Natural killer cell treated with Interleukin-12 subunit alpha and Interleukin-12 subunit beta and Interleukin-15 and Interleukin-18, amount 100 ng/mL, for 72 hours (primary cell): ENCODE measurements around the gene HOXB6. TPM values are rescaled to one million over a fixed set of nuclear protein-coding genes. Genes with fewer than 3 reads are reported as not detected.

Experiments
- ATAC-seq, 2 donors: fragments of 150-1000 bp; cut with Tn5 transposase in 1 of 2; sonication (Bioruptor Pico), chemical (Tn5 transposase) in 1 of 2; 2 replicates each; pipeline ENCODE4 v1.10.0; 2021
- DNase-seq: peaks from one replicate; pipeline ENCODE4 v3.0.0; 2022; ENCODE audit warnings: low spot score
- H3K27ac Mint-ChIP-seq, 2 donors: 1 replicate in 1 of 2; 2 replicates in 1 of 2; pipeline ENCODE4 v1.8.0; 2022; ENCODE audit warnings: mixed read lengths in 2 of 2, mild to moderate bottlenecking in 1 of 2, moderate library complexity in 1 of 2
- H3K27me3 Mint-ChIP-seq, 2 donors: 1 replicate in 1 of 2; 2 replicates in 1 of 2; pipeline ENCODE4 v1.8.0; 2022; ENCODE audit warnings: mixed read lengths in 2 of 2
- H3K36me3 Mint-ChIP-seq: one replicate; pipeline ENCODE4 v1.8.0; 2022; ENCODE audit warnings: mixed read lengths
- H3K4me1 Mint-ChIP-seq, 2 donors: 1 replicate in 1 of 2; 2 replicates in 1 of 2; pipeline ENCODE4 v1.8.0; 2022; ENCODE audit warnings: low read depth in 2 of 2, mixed read lengths in 2 of 2, mild to moderate bottlenecking in 1 of 2
- H3K4me3 Mint-ChIP-seq: one replicate; pipeline ENCODE4 v1.8.0; 2022; ENCODE audit warnings: mixed read lengths
- H3K9me3 Mint-ChIP-seq: 2 replicates; pipeline ENCODE4 v1.8.0; 2022; ENCODE audit warnings: mixed read lengths
- total RNA-seq, 2 donors: library from RNA; stranded (reverse); gene quantifications; one replicate each; pipeline ENCODE4 v1.2.3, GENCODE V29; 2022

The HOXB6 gene
- total RNA-seq = 1 to 10 TPM; 1.9 to 2.2 TPM

- ATAC-seq = no peak
- H3K4me1 Mint-ChIP-seq = peaks cover 6 to 8% of the 10 kb centered on the region in 2 donors
- no peak for DNase-seq
- no peaks in the 10 kb centered on the region for H3K36me3 Mint-ChIP-seq
- H3K9me3 Mint-ChIP-seq = no peaks in the 10 kb centered on the region
- peaks cover 40 to 49% of the 10 kb centered on the region in 2 donors for H3K27me3 Mint-ChIP-seq
- peak within 1 kb of the TSS; percentile 52 for H3K4me3 Mint-ChIP-seq
- H3K27ac Mint-ChIP-seq = no peak within 1 kb of the TSS
Measured at GRCh38 chr17:48604770-48605329, at the start of gene HOXB6. HOXB6 (minus strand) TSS chr17:48604986; CDS start chr17:48598150, 6,836 bp downstream.

GRCh38 chr17:48649741-48650140 is 45.0 kb upstream of the HOXB6 start:
- Mint-ChIP-seq H3K27ac (no peak overlapping the region), H3K9me3 (no peaks in the 10 kb centered on the region), H3K4me3 (no peak overlapping the region), H3K36me3 (no peaks in the 10 kb centered on the region), H3K27me3 (peaks cover 3 to 25% of the 10 kb centered on the region in 2 donors), H3K4me1 (peaks cover 18 to 25% of the 10 kb centered on the region in 2 donors)
- DNase-seq (no peak), ATAC-seq (no peak)

DNA sequence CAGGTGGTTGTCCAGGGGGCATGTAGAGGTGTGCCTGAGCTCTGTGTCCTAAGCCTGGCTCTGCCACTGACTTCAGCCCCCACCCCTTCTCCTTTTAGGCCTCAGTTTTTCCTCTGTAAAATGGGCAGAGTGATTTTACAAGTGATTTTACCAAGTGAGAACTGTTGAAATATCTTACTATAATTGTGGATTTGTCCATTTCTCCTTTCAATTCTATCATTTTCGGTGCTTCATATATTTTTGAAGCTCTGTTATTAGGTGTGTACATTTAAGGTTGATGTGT is 43.1 kb upstream of the HOXB6 start:
- Mint-ChIP-seq H3K27me3 (peaks cover 18 to 38% of the 10 kb centered on the region in 2 donors), H3K27ac (no peak overlapping the region), H3K4me1 (peaks cover 18 to 25% of the 10 kb centered on the region in 2 donors), H3K36me3 (no peaks in the 10 kb centered on the region), H3K9me3 (no peaks in the 10 kb centered on the region), H3K4me3 (peak overlapping the region; percentile 90)
- no peak for DNase-seq
- ATAC-seq = no peak

- Mint-ChIP-seq H3K36me3 (no peaks in the 10 kb centered on the region), H3K9me3 (no peaks in the 10 kb centered on the region), H3K4me1 (peaks cover 17 to 22% of the 10 kb centered on the region in 2 donors), H3K27me3 (peaks cover 20 to 43% of the 10 kb centered on the region in 2 donors), H3K27ac (peak overlapping the region in 1 of 2 donors; percentile 36), H3K4me3 (peak overlapping the region; percentile 90)
- DNase-seq (no peak), ATAC-seq (peak; percentile 55 to 76)
Measured at GRCh38 chr17:48647103-48647962, 42.5 kb upstream of the HOXB6 start.

DNA sequence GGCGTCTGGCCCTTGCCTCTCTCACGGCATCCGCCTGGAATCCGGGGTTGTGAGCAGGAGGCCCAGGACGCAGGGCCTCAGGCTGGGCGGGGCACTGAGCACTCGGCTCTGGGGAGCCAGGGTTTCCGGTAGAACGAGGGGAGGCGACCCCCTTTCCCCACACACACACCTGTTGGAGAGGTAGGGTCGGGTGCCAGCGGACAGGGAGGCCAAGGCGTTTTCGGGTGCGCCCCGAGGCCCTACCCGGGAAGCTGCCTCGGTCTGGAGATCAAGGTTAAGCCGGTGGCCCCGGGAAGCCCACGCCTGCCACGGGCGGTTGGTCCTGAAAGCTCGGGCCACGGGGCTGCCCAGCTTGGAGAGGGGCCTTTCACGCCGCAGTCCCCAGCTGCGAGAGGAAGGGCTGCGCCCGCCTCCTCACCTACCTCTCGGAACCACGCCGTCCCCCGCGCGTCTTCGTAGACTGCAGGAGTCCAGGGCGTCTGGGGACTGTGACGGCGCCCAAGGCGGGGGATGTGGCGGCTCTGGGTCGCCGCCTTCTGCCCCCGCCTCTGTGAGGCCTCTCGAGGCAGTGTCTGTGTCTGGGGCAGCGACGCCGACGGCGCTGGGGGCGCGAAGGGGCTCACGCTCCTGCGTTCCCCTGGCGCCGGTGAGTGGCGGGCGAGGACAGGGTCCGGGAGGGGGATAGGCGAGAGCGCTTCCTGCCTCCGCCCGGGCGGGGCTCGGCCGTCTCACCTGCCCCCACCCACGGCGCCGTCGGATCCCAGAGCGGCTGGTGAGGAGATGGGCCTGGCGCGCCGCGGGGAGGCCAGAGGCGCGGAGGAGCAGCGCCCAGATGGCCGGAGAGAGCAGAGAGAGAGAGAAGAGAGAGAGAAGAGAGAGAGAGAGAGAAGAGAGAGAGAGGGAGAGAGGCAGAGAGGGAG is 41.7 kb upstream of the HOXB6 start:
- Mint-ChIP-seq H3K36me3 (no peaks in the 10 kb centered on the region), H3K4me3 (peak overlapping the region; percentile 90), H3K9me3 (no peaks in the 10 kb centered on the region), H3K27me3 (peaks cover 27 to 49% of the 10 kb centered on the region in 2 donors), H3K27ac (peak overlapping the region in 1 of 2 donors; percentile 36), H3K4me1 (peaks cover 16 to 23% of the 10 kb centered on the region in 2 donors)
- peak; percentile 66 to 78 for ATAC-seq
- DNase-seq = no peak

DNA sequence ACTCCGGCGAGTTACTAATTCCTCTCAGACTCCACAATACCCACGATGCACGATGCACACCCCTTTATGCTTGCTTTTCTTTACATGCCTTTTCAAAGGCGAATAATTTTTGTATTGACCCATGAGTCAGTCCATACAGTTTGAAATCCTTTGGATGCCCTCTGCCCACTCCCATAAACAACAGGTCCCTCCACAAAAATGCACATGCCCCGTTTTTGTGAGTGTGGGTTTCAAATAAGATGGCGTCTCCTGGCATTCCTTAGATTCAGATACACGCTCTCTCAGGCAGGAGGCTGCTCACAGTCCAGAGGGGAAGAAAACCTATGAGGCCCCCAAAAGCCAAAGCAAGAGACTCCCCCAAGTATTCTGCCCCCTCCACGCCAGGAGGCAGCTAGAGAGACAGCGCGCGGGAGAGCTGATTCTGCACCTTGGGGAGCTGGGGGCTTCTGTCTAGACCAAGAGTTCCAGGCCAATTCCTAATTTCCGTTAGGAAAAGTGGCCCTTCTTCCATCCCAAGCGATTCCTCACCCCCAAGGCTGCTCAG is 40.9 kb upstream of the HOXB6 start:
- Mint-ChIP-seq H3K4me3 (peak overlapping the region; percentile 90), H3K27ac (peak overlapping the region in 1 of 2 donors; percentile 1)

DNA sequence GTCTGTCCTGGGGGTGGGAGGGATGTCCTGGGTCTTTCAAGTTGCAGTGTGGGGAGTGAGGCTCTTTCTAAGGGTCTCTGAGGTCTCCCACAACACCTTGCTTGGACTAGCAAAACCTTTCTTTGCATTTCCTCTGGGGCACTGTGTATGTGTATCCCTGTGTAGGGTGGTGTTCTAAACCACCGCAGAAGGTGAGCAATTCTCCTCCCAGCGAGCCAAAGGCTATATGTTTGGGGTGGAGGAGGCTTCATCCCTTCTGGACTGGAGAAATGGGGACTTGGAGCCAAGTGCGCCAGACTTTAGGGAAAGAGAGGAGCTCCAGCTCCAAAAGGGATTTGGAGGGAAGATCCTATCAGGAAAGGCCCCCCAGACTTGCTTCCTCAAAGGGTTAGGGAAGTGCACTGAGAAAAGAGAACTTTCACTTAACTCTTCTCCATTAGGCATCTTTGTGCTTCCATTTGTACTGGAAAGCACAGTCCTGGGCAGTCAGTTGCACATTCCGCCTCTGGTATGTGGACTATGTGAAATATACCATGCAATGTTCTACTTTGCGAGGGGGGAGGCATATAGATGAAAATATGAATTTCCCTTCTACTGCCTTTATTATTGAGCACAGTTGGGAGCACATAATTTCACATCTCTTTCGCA is 40.2 kb upstream of the HOXB6 start:
- Mint-ChIP-seq H3K4me3 (peak overlapping the region; percentile 90), H3K9me3 (no peaks in the 10 kb centered on the region)

More for the DNA sequence above, 40.9 kb upstream of the HOXB6 start:
- Mint-ChIP-seq H3K9me3 (no peaks in the 10 kb centered on the region), H3K27me3 (peaks cover 34 to 55% of the 10 kb centered on the region in 2 donors), H3K4me1 (peaks cover 19 to 26% of the 10 kb centered on the region in 2 donors), H3K36me3 (no peaks in the 10 kb centered on the region)
- ATAC-seq (no peak), DNase-seq (no peak)

GRCh38 chr17:48644159-48644558 is 39.4 kb upstream of the HOXB6 start:
- Mint-ChIP-seq H3K27me3 (peaks cover 37 to 55% of the 10 kb centered on the region in 2 donors), H3K4me1 (peaks cover 19 to 26% of the 10 kb centered on the region in 2 donors), H3K9me3 (no peaks in the 10 kb centered on the region), H3K36me3 (no peaks in the 10 kb centered on the region), H3K27ac (no peak overlapping the region), H3K4me3 (no peak overlapping the region)
- DNase-seq = no peak
- ATAC-seq = no peak

More for the DNA sequence above, 40.2 kb upstream of the HOXB6 start:
- DNase-seq = no peak
- no peak for ATAC-seq
- Mint-ChIP-seq H3K27me3 (peaks cover 37 to 54% of the 10 kb centered on the region in 2 donors), H3K36me3 (no peaks in the 10 kb centered on the region), H3K27ac (peak overlapping the region in 1 of 2 donors; percentile 1), H3K4me1 (peaks cover 19 to 26% of the 10 kb centered on the region in 2 donors)

- Mint-ChIP-seq H3K27ac (no peak overlapping the region), H3K9me3 (no peaks in the 10 kb centered on the region), H3K4me1 (peaks cover 19 to 26% of the 10 kb centered on the region in 2 donors), H3K27me3 (peaks cover 37 to 55% of the 10 kb centered on the region in 2 donors), H3K4me3 (no peak overlapping the region), H3K36me3 (no peaks in the 10 kb centered on the region)
- DNase-seq = no peak
- ATAC-seq = no peak
Measured at GRCh38 chr17:48643697-48644012, 38.9 kb upstream of the HOXB6 start.

DNA sequence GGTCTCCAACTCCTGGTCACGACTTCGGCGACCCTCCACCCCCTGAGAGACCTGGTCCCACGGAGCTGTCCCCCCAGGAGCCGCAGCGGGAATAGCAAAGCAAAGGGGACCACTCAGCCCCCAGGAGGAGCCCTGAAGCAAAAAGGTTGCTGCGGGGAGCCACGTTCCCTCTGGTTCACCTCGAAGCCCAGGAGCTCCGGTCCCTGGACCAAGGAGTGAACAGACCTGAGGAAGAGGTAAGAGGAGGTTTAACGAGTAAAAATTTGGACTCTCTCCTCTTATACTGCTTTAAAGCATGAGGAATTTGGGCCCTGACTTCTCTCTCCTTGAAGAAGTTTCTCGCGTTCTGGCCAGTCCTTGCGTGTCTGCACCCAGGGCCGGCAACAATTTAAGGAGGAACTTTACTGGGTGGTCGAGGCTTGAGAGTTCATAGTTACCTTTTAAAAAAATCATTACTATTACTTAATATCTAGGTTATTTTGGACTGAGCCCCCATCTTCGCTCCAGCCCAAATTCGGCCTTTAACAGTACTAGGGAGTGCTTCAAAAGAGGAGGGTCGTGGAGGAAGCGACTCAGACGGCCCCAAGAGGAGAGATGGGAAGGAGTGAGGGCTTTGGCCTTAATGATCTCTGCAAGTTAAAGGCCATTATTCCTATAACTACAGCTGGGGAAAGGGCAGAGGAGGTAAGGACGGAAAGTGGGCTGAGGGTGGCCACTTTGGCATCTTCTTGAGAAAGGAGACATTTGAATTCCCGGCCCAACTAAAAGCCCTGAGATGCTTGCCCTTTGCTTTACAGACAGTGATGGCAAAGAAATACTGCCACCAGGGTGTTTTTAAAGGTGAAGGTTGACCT is 38.3 kb upstream of the HOXB6 start:
- DNase-seq = no peak
- Mint-ChIP-seq H3K27me3 (peaks cover 42 to 58% of the 10 kb centered on the region in 2 donors), H3K36me3 (no peaks in the 10 kb centered on the region), H3K4me1 (peaks cover 16 to 25% of the 10 kb centered on the region in 2 donors), H3K27ac (no peak overlapping the region), H3K4me3 (no peak overlapping the region), H3K9me3 (no peaks in the 10 kb centered on the region)
- no peak for ATAC-seq

DNA sequence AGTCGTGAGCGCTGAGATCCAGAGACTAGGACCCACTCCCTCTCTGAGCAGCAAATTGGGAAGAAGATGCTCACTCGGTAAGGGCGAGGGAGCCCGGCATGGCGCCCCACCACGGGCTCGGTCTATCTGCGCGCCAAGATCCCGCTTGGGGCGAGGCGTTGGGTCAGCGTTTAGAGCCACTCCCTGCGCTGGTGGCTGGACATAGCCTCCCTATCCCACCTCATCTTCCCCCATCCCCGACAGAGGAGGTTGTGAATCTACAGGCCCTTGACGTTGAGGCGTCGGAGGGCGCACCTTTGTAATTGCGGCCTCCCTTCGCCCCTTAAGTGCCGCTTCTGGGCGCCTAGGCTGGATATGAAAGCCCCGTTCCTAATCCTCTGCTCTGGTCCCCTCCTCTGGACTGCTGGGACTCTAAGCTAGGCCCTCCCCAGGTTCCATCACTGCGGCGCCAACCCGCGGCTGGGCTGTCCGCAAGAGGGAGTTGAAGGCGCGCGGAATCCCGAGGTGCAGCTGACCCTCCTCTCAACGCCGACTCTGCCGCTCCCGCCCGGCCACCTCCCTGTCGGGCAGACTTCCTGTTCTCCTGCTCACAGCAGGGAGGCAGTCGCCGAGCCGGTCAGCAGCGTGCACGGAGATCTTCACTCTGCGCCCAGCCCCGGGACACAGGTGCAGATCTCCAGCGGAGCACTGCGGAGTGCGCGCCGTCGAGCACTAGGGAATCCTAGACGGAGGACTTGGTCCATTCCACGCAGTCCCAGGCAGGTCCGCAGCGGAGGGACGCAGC is 37.5 kb upstream of the HOXB6 start:
- peaks cover 48 to 61% of the 10 kb centered on the region in 2 donors for H3K27me3 Mint-ChIP-seq
- no peaks in the 10 kb centered on the region for H3K36me3 Mint-ChIP-seq
- H3K4me3 Mint-ChIP-seq = no peak overlapping the region
- DNase-seq = no peak
- no peaks in the 10 kb centered on the region for H3K9me3 Mint-ChIP-seq
- H3K27ac Mint-ChIP-seq = no peak overlapping the region
- H3K4me1 Mint-ChIP-seq = peaks cover 10 to 19% of the 10 kb centered on the region in 2 donors
- no peak for ATAC-seq
